GM12872 (cell line): ENCODE data around the gene STARD3.

ENCODE experiments used
- CTCF ChIP-seq: IDR thresholded peaks from 3 replicates; pipeline ENCODE4 v1.5.1; 2011; ENCODE audit warnings: low read depth, mild to moderate bottlenecking, low read length, moderate library complexity; ENCODE audit not compliant: insufficient read depth

Gene STARD3

GRCh38 chr17:39666231-39666600 lies 29.3 kb downstream of the STARD3 start:
- TF ChIP-seq CTCF = no peak

GRCh38 chr17:39666601-39667261 lies 29.8 kb downstream of the STARD3 start:
- no peak for TF ChIP-seq CTCF

GRCh38 chr17:39667262-39667944 lies 30.5 kb downstream of the STARD3 start:
- TF ChIP-seq CTCF = no peak

- TF ChIP-seq CTCF = peak; percentile 68
Measured at GRCh38 chr17:39667945-39668924, 31.3 kb downstream of the STARD3 start, which contains the start of gene PNMT. TSS of gene PNMT (plus strand) at chr17:39668453. CDS start at chr17:39668476, 23 bp downstream.

- no peak for TF ChIP-seq CTCF
Measured at GRCh38 chr17:39669897-39670735, 33.2 kb downstream of the STARD3 start.

GRCh38 chr17:39670746-39671145 lies 33.8 kb downstream of the STARD3 start:
- TF ChIP-seq CTCF = no peak
